Liver (tissue), 9 donors: ENCODE data around the gene DZANK1. TPM values are rescaled to one million over a fixed set of nuclear protein-coding genes. Genes with fewer than 3 reads are reported as not detected.

Experiments
- DNase-seq: peaks from one replicate; pipeline ENCODE4 v3.0.0-alpha.2; 2017; ENCODE audit warnings: low spot score
- H3K27ac ChIP-seq, 2 donors: one replicate each; pipeline ENCODE4 v1.7.0; 2013; ENCODE audit warnings: inconsistent platforms in 2 of 2, low read length in 2 of 2, control low read depth in 1 of 2, low read depth in 1 of 2, mild to moderate bottlenecking in 1 of 2
- H3K27me3 ChIP-seq, 4 donors: one replicate each; pipeline versions ENCODE4 v1.6.1 to v1.7.0; 2013; ENCODE audit warnings: low read length in 3 of 4, inconsistent platforms in 1 of 4, mild to moderate bottlenecking in 1 of 4, moderate library complexity in 1 of 4; ENCODE audit not compliant: control insufficient read depth in 4 of 4, insufficient read depth in 4 of 4
- H3K36me3 ChIP-seq, 4 donors: one replicate each; pipeline versions ENCODE4 v1.6.1 to v1.7.0; 2013; ENCODE audit warnings: low read length in 3 of 4, mild to moderate bottlenecking in 3 of 4, low read depth in 1 of 4, moderate library complexity in 1 of 4; ENCODE audit not compliant: control insufficient read depth in 4 of 4, insufficient read depth in 3 of 4
- H3K4me1 ChIP-seq, 4 donors: one replicate each; pipeline versions ENCODE4 v1.6.1 to v1.7.0; 2013; ENCODE audit warnings: low read length in 3 of 4, mild to moderate bottlenecking in 3 of 4, moderate library complexity in 1 of 4; ENCODE audit not compliant: control insufficient read depth in 4 of 4, insufficient read depth in 4 of 4
- H3K4me3 ChIP-seq, 3 donors: one replicate each; pipeline versions ENCODE4 v1.6.1 to v1.7.0; 2013; ENCODE audit warnings: low read length in 3 of 3, control low read depth in 1 of 3, low read depth in 1 of 3, mild to moderate bottlenecking in 1 of 3
- H3K9ac ChIP-seq, 2 donors: one replicate each; pipeline ENCODE4 v1.7.0; 2013; ENCODE audit warnings: low read length in 2 of 2, mild to moderate bottlenecking in 2 of 2, moderate library complexity in 2 of 2, control low read depth in 1 of 2, low read depth in 1 of 2
- H3K9me3 ChIP-seq, 4 donors: one replicate each; pipeline versions ENCODE4 v1.6.1 to v1.7.0; 2013; ENCODE audit warnings: low read length in 3 of 4; ENCODE audit not compliant: control insufficient read depth in 4 of 4
- ATF3 ChIP-seq: IDR thresholded peaks from 2 replicates; pipeline ENCODE4 v1.6.1; 2016; ENCODE audit warnings: antibody characterized with exemption
- CTCF ChIP-seq: fragments of 150-350 bp; IDR thresholded peaks from 2 replicates; pipeline ENCODE4 v1.5.1; 2017; ENCODE audit warnings: improper control_type of control experiment, low read depth, low read length; ENCODE audit not compliant: missing input control
- EGR1 ChIP-seq, 2 donors: IDR thresholded peaks; 2 replicates each; pipeline ENCODE4 v1.6.1; 2016 to 2018; ENCODE audit warnings: antibody characterized with exemption in 2 of 2, low read depth in 2 of 2
- FOXA1 ChIP-seq: IDR thresholded peaks from 2 replicates; pipeline ENCODE4 v1.6.1; 2016; ENCODE audit warnings: antibody characterized with exemption
- FOXA2 ChIP-seq: IDR thresholded peaks from 2 replicates; pipeline ENCODE4 v1.6.1; 2016; ENCODE audit warnings: antibody characterized with exemption
- GABPA ChIP-seq, 2 donors: IDR thresholded peaks in 1 of 2; conservative IDR thresholded peaks in 1 of 2; 2 replicates each; pipeline ENCODE4 v1.6.1; 2016; ENCODE audit warnings: antibody characterized with exemption in 2 of 2, mild to moderate bottlenecking in 1 of 2, moderate library complexity in 1 of 2
- HNF4A ChIP-seq, 2 donors: conservative IDR thresholded peaks; 2 replicates each; pipeline ENCODE4 v1.6.1; 2016; ENCODE audit warnings: antibody characterized with exemption in 2 of 2, mild to moderate bottlenecking in 2 of 2
- HNF4G ChIP-seq: IDR thresholded peaks from 2 replicates; pipeline ENCODE4 v1.6.1; 2016; ENCODE audit warnings: antibody characterized with exemption
- MAX ChIP-seq: IDR thresholded peaks from 2 replicates; pipeline ENCODE4 v1.6.1; 2016; ENCODE audit warnings: antibody characterized with exemption
- NR2F2 ChIP-seq: IDR thresholded peaks from 2 replicates; pipeline ENCODE4 v1.6.1; 2016; ENCODE audit warnings: antibody characterized with exemption
- RAD21 ChIP-seq, 2 donors: IDR thresholded peaks; 2 replicates each; pipeline ENCODE4 v1.6.1; 2016; ENCODE audit warnings: antibody characterized with exemption in 2 of 2, mild to moderate bottlenecking in 2 of 2
- REST ChIP-seq: IDR thresholded peaks from 2 replicates; pipeline ENCODE4 v1.6.1; 2016; ENCODE audit warnings: antibody characterized with exemption, mild to moderate bottlenecking
- RXRA ChIP-seq, 2 donors: IDR thresholded peaks; 2 replicates each; pipeline ENCODE4 v1.6.1; 2017 to 2018; ENCODE audit warnings: antibody characterized with exemption in 2 of 2, mild to moderate bottlenecking in 1 of 2
- SP1 ChIP-seq: IDR thresholded peaks from 2 replicates; pipeline ENCODE4 v1.6.1; 2018; ENCODE audit warnings: antibody characterized with exemption, mild to moderate bottlenecking
- TAF1 ChIP-seq: conservative IDR thresholded peaks from 2 replicates; pipeline ENCODE4 v1.6.1; 2016; ENCODE audit warnings: antibody characterized with exemption, mild to moderate bottlenecking
- YY1 ChIP-seq: IDR thresholded peaks from 2 replicates; pipeline ENCODE4 v1.6.1; 2016; ENCODE audit warnings: antibody characterized with exemption, mild to moderate bottlenecking
- ZBTB33 ChIP-seq: IDR thresholded peaks from 2 replicates; pipeline ENCODE4 v1.6.1; 2016; ENCODE audit warnings: antibody characterized with exemption
- WGBS: extraction: QIAGEN DNeasy Blood & Tissue Kit; methylation state at CpG from one replicate; pipeline ENCODE4 v1.1.7; 2013; 5-methylcytosine and 5-hydroxymethylcytosine counted together
- polyA plus RNA-seq, 2 donors: library from polyadenylated mRNA; stranded (reverse) in 1 of 2; unstranded in 1 of 2; fragments of 200-250 nt in 1 of 2; fragments of >200 nt in 1 of 2; fragmentation: Nextera tagmentation in 1 of 2; extraction: Ambion mirVana in 1 of 2; gene quantifications; one replicate each; pipeline versions ENCODE4 v1.2.1 to v1.2.3, GENCODE V29; 2013 to 2015
- total RNA-seq, 2 donors: library from RNA; depleted of rRNA; stranded (reverse); fragments of >200 nt; gene quantifications; one replicate each; pipeline ENCODE4 v1.2.3, GENCODE V29; 2014
- donor health status: healthy.
- donor health status: healthy.
- donor health status: healthy.
- donor health status: healthy.
- donor health status: healthy.

DZANK1 gene
- total and polyA plus RNA-seq, 4 donors = 0.19 to 0.84 (median 0.31) TPM

GRCh38 chr20:18428490-18429173 lies 38.2 kb downstream of the DZANK1 start:
- H3K27ac ChIP-seq = peak overlapping the region in 1 of 2 donors; percentile 4
- TF ChIP-seq SP1 (peak; percentile 88), RXRA (IDR thresholded peaks at IDR 0.05) (peak in 1 of 2 donors; percentile 24), RAD21 (IDR thresholded peaks at IDR 0.05) (peak; percentile 9 to 31), ZBTB33 (no peak), TAF1 (peak; percentile 38), NR2F2 (peak; percentile 86), YY1 (peak; percentile 92), FOXA1 (no peak), FOXA2 (no peak), HNF4A (conservative IDR thresholded peaks at IDR 0.05) (peak; percentile 79 to 82), HNF4G (peak; percentile 56), MAX (peak; percentile 9), GABPA (IDR thresholded peaks at IDR 0.05 in 1 of 2, conservative IDR thresholded peaks at IDR 0.05 in 1 of 2) (no peak), CTCF (no peak), REST (no peak)
- H3K4me1 ChIP-seq = peaks cover 5 to 12% (median 6%) of the 10 kb centered on the region in 4 donors
- H3K9ac ChIP-seq = no peak overlapping the region
- no peaks in the 10 kb centered on the region for H3K27me3 ChIP-seq
- peaks cover 0 to 2% (median 0%) of the 10 kb centered on the region in 4 donors for H3K36me3 ChIP-seq
- no peaks in the 10 kb centered on the region for H3K9me3 ChIP-seq
- no peak overlapping the region for H3K4me3 ChIP-seq
- 37% methylated on average over 3 of the region's 3 CpGs for WGBS
- DNase-seq = no peak

- no peaks in the 10 kb centered on the region for H3K9me3 ChIP-seq
- no peak overlapping the region for H3K27ac ChIP-seq
- H3K4me3 ChIP-seq = no peak overlapping the region
- DNase-seq = no peak
- H3K27me3 ChIP-seq = no peaks in the 10 kb centered on the region
- TF ChIP-seq CTCF = no peak
- TF ChIP-seq FOXA2 = no peak
- TF ChIP-seq RXRA (IDR thresholded peaks at IDR 0.05) = no peak
- TF ChIP-seq ATF3 = no peak
- TF ChIP-seq SP1 = no peak
- TF ChIP-seq EGR1 (IDR thresholded peaks at IDR 0.05; ENCODE audit: low read depth in 2 of 2) = no peak
- TF ChIP-seq YY1 = no peak
- TF ChIP-seq MAX = no peak
- TF ChIP-seq NR2F2 = no peak
- TF ChIP-seq TAF1 = no peak
- H3K36me3 ChIP-seq = no peaks in the 10 kb centered on the region
- WGBS = 92% methylated on average over 2 of the region's 2 CpGs
- peaks cover 5 to 12% (median 6%) of the 10 kb centered on the region in 4 donors for H3K4me1 ChIP-seq
- H3K9ac ChIP-seq = no peak overlapping the region
Observed at GRCh38 chr20:18427214-18427613, 39.6 kb downstream of the DZANK1 start.
